ENCODE measurements around the gene OTOP3. TPM values are rescaled to one million over a fixed set of nuclear protein-coding genes. Genes with fewer than 3 reads are reported as not detected.

The OTOP3 gene
- total RNA-seq, 2 donors from 2014 or later, result 0.66 to 2.3 TPM

DNA sequence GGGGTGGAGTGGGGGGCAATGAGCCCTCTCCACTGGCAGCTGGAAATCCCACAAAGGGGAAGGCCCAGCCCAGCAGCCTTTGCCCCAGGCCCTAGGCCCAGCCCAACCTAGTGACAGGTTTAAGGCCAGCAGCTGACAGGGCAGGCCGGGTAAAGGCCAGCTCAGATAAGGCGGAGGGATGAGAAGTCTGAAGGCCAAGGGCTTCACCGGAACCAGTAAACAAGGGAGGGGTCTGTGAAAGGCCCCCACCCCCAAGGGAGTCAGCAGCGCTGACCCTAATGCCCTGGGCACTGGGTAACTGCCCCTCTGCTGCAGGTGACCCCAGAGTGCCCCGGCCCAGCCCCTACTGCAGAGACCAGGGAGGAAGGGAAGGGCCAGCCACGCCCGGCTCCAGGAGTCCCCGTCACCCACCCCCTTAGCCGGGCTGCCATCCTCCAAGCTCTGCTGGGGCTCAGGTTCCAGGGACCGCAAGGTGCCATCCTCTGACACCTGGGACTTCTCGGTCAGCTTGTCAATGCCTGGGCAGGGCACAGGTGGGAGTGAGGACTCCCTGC, 17.5 kb downstream of the OTOP3 start:
- peaks cover 9 to 23% of the 10 kb centered on the region in 2 donors for H3K36me3 ChIP-seq (replicated peaks in 1 of 2; ENCODE audit: insufficient read depth in 1 of 2, low read depth in 2 of 2)
- DNase-seq (no peak), ATAC-seq (no peak)
- H3K4me1 ChIP-seq, result no peaks in the 10 kb centered on the region
- H3K27me3 ChIP-seq, result no peaks in the 10 kb centered on the region
- TF ChIP-seq CTCF (IDR thresholded peaks at IDR 0.05), result no peak
- intact Hi-C loops (cut with DNase I), result no loop called here
- H3K4me3 ChIP-seq, result no peak overlapping the region
- H3K9me3 ChIP-seq, result no peaks in the 10 kb centered on the region
- H3K27ac ChIP-seq, result no peak overlapping the region
- 58 to 80% methylated on average over 7 to 8 of the region's 11 CpGs for WGBS, 2 donors

DNA sequence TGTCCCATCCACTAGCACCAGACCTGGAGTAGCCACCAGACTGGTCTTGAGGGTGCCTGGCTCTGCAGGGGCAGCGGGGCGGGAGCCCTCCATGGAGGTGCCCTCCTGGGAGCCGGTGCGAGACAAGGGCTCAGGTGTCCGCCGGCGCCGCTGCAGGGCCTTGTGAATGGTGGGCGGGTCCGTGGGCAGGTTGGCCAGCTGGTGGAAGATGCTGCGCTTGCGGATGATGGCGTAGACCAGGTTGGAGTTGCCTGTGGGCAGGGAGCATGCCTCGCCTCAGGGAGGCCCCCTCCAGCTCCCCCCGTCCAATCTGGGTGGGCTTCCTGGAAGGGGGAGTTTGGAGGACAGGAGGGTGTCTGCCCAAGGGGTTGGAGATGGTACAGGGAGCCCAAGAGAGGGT, 18.4 kb downstream of the OTOP3 start:
- ATAC-seq, result no peak
- Histone ChIP-seq H3K27me3 (no peaks in the 10 kb centered on the region), H3K9me3 (no peaks in the 10 kb centered on the region), H3K27ac (no peak overlapping the region), H3K36me3 (replicated peaks in 1 of 2; ENCODE audit: insufficient read depth in 1 of 2, low read depth in 2 of 2) (peaks cover 11 to 23% of the 10 kb centered on the region in 2 donors), H3K4me3 (no peak overlapping the region), H3K4me1 (no peaks in the 10 kb centered on the region)
- TF ChIP-seq CTCF (IDR thresholded peaks at IDR 0.05) (no peak), POLR2A (IDR thresholded peaks at IDR 0.05) (no peak)
- WGBS, 2 donors, result 87 to 90% methylated on average over 11 to 15 of the region's 15 CpGs
- intact Hi-C loops (cut with DNase I), result no loop called here
- DNase-seq, result no peak

- peaks cover 11 to 25% of the 10 kb centered on the region in 2 donors for H3K36me3 ChIP-seq (replicated peaks in 1 of 2; ENCODE audit: insufficient read depth in 1 of 2, low read depth in 2 of 2)
- no peaks in the 10 kb centered on the region for H3K4me1 ChIP-seq
- 69 to 73% methylated on average over 13 of the region's 13 CpGs for WGBS, 2 donors
- H3K27ac ChIP-seq, result no peak overlapping the region
- intact Hi-C loops (cut with DNase I), result no loop called here
- DNase-seq, result no peak
- H3K27me3 ChIP-seq, result no peaks in the 10 kb centered on the region
- no peak for ATAC-seq
- no peak overlapping the region for H3K4me3 ChIP-seq
- H3K9me3 ChIP-seq, result no peaks in the 10 kb centered on the region
- TF ChIP-seq POLR2A (IDR thresholded peaks at IDR 0.05) (no peak), CTCF (IDR thresholded peaks at IDR 0.05) (no peak)
Observed at GRCh38 chr17:74954665-74955421, 19.1 kb downstream of the OTOP3 start.

GRCh38 chr17:74956093-74956492, 20.4 kb downstream of the OTOP3 start:
- no peak overlapping the region for H3K27ac ChIP-seq
- TF ChIP-seq CTCF (IDR thresholded peaks at IDR 0.05) (no peak), POLR2A (IDR thresholded peaks at IDR 0.05) (no peak)
- ATAC-seq (no peak), DNase-seq (no peak)
- WGBS, 2 donors, result 80 to 95% methylated on average over 4 of the region's 4 CpGs
- H3K9me3 ChIP-seq, result no peaks in the 10 kb centered on the region
- peaks cover 11 to 27% of the 10 kb centered on the region in 2 donors for H3K36me3 ChIP-seq (replicated peaks in 1 of 2; ENCODE audit: insufficient read depth in 1 of 2, low read depth in 2 of 2)
- H3K4me3 ChIP-seq, result no peak overlapping the region
- H3K4me1 ChIP-seq, result no peaks in the 10 kb centered on the region
- no peaks in the 10 kb centered on the region for H3K27me3 ChIP-seq
- intact Hi-C loops (cut with DNase I), result no loop called here

Measured in body of pancreas (tissue), 4 donors.